Stomach (tissue), 9 donors: ENCODE data around the gene GLCCI1. TPM values are rescaled to one million over a fixed set of nuclear protein-coding genes. Genes with fewer than 3 reads are reported as not detected.

ENCODE experiments used
- DNase-seq, 2 donors: peaks; one replicate each; pipeline versions ENCODE4 v3.0.0 to v3.0.0-alpha.2; 2013 to 2019
- H3K27ac ChIP-seq, 5 donors: fragments of 200-600 bp in 4 of 5; sonication (generic) in 4 of 5; one replicate each; pipeline ENCODE4 v1.5.1; 2013 to 2019; ENCODE audit warnings: mild to moderate bottlenecking in 1 of 5, moderate library complexity in 1 of 5
- H3K27me3 ChIP-seq, 3 donors: fragments of 200-600 bp; sonication (generic); one replicate each; pipeline ENCODE4 v1.5.1; 2017 to 2019; ENCODE audit warnings: mixed run types in 1 of 3
- H3K36me3 ChIP-seq, 4 donors: fragments of 200-600 bp; sonication (generic); 1 replicate in 3 of 4; 2 replicates in 1 of 4; pipeline ENCODE4 v1.5.1; 2016 to 2019
- H3K4me1 ChIP-seq, 4 donors: fragments of 200-600 bp; sonication (generic); one replicate each; pipeline ENCODE4 v1.5.1; 2016 to 2019
- H3K4me3 ChIP-seq, 4 donors: fragments of 200-600 bp; sonication (generic) in 3 of 4; one replicate each; pipeline ENCODE4 v1.5.1; 2016 to 2019; ENCODE audit warnings: mild to moderate bottlenecking in 1 of 4
- H3K9me3 ChIP-seq, 4 donors: fragments of 200-600 bp; sonication (generic); one replicate each; pipeline ENCODE4 v1.5.1; 2016 to 2019
- EP300 ChIP-seq: sonication (generic); formaldehyde crosslinking; IDR thresholded peaks from one replicate; pipeline ENCODE4 v1.6.1; 2017; ENCODE audit warnings: antibody characterized with exemption
- POLR2A ChIP-seq, 4 donors: fragments of 450-650 bp; IDR thresholded peaks; one replicate each; pipeline ENCODE4 v1.6.1; 2016; ENCODE audit warnings: antibody characterized with exemption in 4 of 4, control low read depth in 2 of 4, mild to moderate bottlenecking in 1 of 4, moderate library complexity in 1 of 4
- POLR2AphosphoS5 ChIP-seq, 3 donors: sonication (generic); formaldehyde crosslinking; IDR thresholded peaks; one replicate each; pipeline ENCODE4 v1.6.1; 2016; ENCODE audit warnings: antibody characterized with exemption in 3 of 3
- WGBS, 5 donors: extraction: QIAGEN DNeasy Blood & Tissue Kit in 3 of 5; methylation state at CpG; one replicate each; pipeline versions ENCODE4 v1.1.5 to v1.1.7; 2013 to 2018; 5-methylcytosine and 5-hydroxymethylcytosine counted together
- intact Hi-C: fragments of 100-400 bp; cut with DNase I; formaldehyde crosslinking; loops from one replicate; pipeline ENCODE4 v1.15.1; 2023; ENCODE audit warnings: low total_unique reads
- polyA plus RNA-seq, 3 donors: library from polyadenylated mRNA; stranded (reverse); fragments of 200-250 nt; gene quantifications; one replicate each; pipeline ENCODE4 v1.2.3, GENCODE V29; 2013
- total RNA-seq, 5 donors: library from RNA; depleted of rRNA; stranded (reverse); fragments of >200 nt; gene quantifications; one replicate each; pipeline versions ENCODE4 v1.1.0 to v1.2.3, GENCODE V29; 2014 to 2016
- TF ChIP-seq, protein P1 (sequence below), 7 experiments: fragments of 450-650 bp in 4 of 7; fragments of 200-600 bp in 3 of 7; sonication (generic) in 3 of 7; IDR thresholded peaks; one replicate each; pipeline ENCODE4 v1.5.1; 2016 to 2019; ENCODE audit warnings: antibody characterized with exemption in 7 of 7, control low read depth in 2 of 7, mild to moderate bottlenecking in 1 of 7
- donor health status: healthy with polysubstance abuse.
- donor health status: Bipolar disorder and iron deficiency.
- donor health status: healthy.

GLCCI1 gene
- total and polyA plus RNA-seq, 8 donors, result 2.6 to 60.9 (median 14.9) TPM

DNA sequence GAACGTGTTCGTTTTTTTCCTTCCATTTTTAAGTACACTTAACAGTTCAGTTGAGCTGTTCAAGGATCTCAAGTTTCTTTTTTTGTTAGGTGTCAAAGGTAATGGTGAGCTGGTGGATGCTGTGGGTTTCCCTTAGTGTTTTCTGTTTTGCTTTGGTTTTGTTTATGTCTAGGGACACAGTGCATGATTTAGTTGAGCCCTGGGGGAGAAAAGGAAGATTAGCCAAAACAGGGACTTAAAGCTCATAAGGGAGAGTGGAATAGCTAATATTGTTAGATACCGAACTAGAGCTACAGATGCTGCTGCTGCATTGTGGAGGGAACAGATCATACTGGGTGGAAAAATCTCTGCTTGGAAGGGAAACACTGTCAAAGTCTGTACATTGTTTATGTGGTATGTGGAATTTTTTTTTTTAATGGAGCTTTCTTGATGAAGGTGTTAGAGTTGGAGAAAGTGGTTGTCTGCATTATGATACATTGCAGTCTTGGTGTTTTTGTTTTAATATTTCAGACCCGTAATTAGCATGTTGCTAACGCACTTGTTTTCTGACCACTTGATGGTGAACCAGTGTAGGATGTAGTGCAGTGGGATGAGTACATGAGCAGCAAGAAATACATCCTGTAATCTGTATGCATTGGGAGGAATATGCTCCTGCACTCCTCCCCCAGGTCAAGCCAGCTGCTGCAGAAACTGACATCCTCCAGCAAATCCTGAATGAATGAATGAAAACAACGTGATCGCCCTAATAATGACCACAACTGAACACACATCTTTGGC, 2.1 kb downstream of the GLCCI1 start:
- DNase-seq, result peak in 1 of 2 donors; percentile 38
- Histone ChIP-seq H3K4me1 (peaks cover 0 to 47% (median 29%) of the 10 kb centered on the region in 4 donors), H3K27me3 (no peaks in the 10 kb centered on the region), H3K4me3 (peak overlapping the region; percentile 89 to 98 (median 95)), H3K9me3 (no peaks in the 10 kb centered on the region), H3K27ac (peak overlapping the region in 4 of 5 donors; percentile 88 to 98 (median 96)), H3K36me3 (no peaks in the 10 kb centered on the region)
- TF ChIP-seq POLR2A (IDR thresholded peaks at IDR 0.05), result no peak
- TF ChIP-seq, protein P1, sequence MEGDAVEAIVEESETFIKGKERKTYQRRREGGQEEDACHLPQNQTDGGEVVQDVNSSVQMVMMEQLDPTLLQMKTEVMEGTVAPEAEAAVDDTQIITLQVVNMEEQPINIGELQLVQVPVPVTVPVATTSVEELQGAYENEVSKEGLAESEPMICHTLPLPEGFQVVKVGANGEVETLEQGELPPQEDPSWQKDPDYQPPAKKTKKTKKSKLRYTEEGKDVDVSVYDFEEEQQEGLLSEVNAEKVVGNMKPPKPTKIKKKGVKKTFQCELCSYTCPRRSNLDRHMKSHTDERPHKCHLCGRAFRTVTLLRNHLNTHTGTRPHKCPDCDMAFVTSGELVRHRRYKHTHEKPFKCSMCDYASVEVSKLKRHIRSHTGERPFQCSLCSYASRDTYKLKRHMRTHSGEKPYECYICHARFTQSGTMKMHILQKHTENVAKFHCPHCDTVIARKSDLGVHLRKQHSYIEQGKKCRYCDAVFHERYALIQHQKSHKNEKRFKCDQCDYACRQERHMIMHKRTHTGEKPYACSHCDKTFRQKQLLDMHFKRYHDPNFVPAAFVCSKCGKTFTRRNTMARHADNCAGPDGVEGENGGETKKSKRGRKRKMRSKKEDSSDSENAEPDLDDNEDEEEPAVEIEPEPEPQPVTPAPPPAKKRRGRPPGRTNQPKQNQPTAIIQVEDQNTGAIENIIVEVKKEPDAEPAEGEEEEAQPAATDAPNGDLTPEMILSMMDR (IDR thresholded peaks at IDR 0.05), result no peak
- TF ChIP-seq POLR2AphosphoS5 (IDR thresholded peaks at IDR 0.05), result no peak
- no peak for TF ChIP-seq EP300
- intact Hi-C loops, result no loop called here
- 11 to 34% (median 28%) methylated on average over 7 of the region's 7 CpGs for WGBS, 5 donors

DNA sequence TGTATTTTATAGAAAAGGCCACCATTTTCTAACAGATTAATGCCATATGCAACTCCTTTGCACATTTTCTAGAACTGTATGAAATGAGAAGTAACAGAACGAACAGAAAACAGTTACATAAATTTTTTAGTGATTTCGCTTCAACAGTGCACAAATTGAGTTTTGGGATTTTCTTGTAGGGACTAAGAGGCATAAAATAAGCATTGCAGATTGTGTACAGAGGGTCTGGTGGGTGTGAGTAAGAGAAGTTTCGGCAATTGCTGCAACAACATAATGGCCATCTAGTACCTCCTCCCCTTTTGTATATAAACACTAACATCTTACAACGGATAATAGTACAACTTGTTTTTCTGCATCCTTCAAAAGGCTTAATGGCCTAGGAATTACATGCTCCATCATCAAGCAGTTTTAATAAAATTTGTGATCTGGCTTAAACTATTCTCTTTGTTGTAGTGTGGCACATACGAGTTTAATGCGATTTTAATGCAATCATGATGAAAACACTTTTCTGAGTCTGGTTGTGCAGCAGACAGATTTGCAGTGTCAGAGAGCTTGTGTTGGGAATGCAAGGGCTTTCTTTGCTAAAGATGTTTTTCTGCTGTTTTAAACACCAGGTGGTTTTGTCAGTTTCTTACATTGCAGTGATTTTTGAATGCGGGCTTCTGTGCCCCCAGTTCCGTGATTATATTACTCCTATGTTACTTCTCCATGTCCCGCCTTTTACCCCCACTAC, 2.9 kb downstream of the GLCCI1 start:
- H3K27me3 ChIP-seq, result no peaks in the 10 kb centered on the region
- no peak for DNase-seq
- TF ChIP-seq EP300 (no peak), POLR2A (IDR thresholded peaks at IDR 0.05) (no peak), POLR2AphosphoS5 (IDR thresholded peaks at IDR 0.05) (no peak)
- TF ChIP-seq, protein P1 (IDR thresholded peaks at IDR 0.05), result no peak
- H3K4me1 ChIP-seq, result peaks cover 0 to 55% (median 29%) of the 10 kb centered on the region in 4 donors
- WGBS, 5 donors, result 77 to 82% (median 81%) methylated on average over 9 of the region's 9 CpGs
- H3K9me3 ChIP-seq, result no peaks in the 10 kb centered on the region
- intact Hi-C loops, result no loop called here
- H3K36me3 ChIP-seq, result no peaks in the 10 kb centered on the region
- peak overlapping the region; percentile 89 to 98 (median 95) for H3K4me3 ChIP-seq
- H3K27ac ChIP-seq, result no peak overlapping the region

DNA sequence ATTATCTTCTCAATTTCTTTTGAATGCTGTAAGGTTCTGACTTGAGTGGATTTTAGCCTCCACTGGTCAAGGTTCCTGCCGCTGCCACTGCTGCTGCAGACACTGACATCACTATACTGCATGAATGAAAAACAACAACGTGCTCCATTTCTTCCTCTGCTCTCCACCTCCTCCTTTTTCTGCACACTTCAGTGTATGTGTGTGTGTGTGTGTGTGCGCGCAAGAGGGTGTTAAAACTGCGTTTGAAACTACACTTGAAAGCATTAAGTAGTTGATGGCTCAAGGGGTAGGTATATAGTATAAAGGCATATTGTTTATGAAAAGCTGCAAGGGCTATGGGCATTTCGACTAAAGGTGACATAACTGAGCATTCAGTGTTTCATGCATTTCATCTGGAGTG, 3.5 kb downstream of the GLCCI1 start:
- Histone ChIP-seq H3K36me3 (no peaks in the 10 kb centered on the region), H3K27ac (no peak overlapping the region), H3K9me3 (no peaks in the 10 kb centered on the region), H3K27me3 (no peaks in the 10 kb centered on the region), H3K4me1 (peaks cover 0 to 59% (median 30%) of the 10 kb centered on the region in 4 donors), H3K4me3 (peak overlapping the region; percentile 89 to 98 (median 95))
- intact Hi-C loops, result no loop called here
- no peak for TF ChIP-seq POLR2A (IDR thresholded peaks at IDR 0.05)
- no peak for TF ChIP-seq EP300
- TF ChIP-seq, protein P1 (IDR thresholded peaks at IDR 0.05), result no peak
- no peak for TF ChIP-seq POLR2AphosphoS5 (IDR thresholded peaks at IDR 0.05)
- 58 to 73% (median 63%) methylated on average over 6 of the region's 6 CpGs for WGBS, 5 donors
- DNase-seq, result peak in 1 of 2 donors; percentile 44

DNA sequence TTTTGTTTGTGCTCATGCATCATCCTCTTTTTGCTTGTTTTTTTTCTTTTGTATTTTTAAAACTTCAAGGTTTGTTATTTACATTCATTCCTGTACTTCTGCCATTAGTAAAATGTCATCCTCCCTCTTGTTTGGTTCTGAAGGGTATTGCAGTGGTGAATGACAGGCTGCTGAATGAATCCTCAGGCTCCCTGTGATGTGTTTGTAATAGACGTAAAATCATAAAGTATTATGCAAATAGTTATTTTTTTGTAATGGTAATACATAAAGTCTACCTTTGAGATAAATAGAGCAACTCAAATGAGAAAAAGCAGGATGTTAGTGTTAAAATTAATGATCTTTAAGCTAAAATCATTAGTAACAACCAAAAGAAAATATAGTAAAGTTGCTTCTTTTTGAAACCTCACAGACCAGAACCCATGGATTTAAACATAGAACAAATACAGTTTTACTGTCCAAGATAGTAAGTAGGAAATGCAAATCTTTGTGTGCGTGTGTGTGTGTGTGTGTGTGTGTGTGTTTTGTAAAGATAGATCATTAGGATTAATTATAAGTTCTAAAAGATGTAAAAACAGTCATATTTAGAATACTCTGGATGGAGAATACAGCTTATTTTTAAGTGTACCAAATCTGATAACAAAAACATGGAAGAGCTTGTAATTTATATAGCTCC, 4.5 kb downstream of the GLCCI1 start:
- H3K4me1 ChIP-seq, result peaks cover 7 to 59% (median 30%) of the 10 kb centered on the region in 4 donors
- H3K4me3 ChIP-seq, result peak overlapping the region in 1 of 4 donors; percentile 95
- intact Hi-C loops, result no loop called here
- WGBS, 5 donors, result 34 to 71% (median 63%) methylated on average over 2 of the region's 2 CpGs
- no peaks in the 10 kb centered on the region for H3K9me3 ChIP-seq
- H3K27me3 ChIP-seq, result no peaks in the 10 kb centered on the region
- DNase-seq, result no peak
- TF ChIP-seq POLR2AphosphoS5 (IDR thresholded peaks at IDR 0.05) (no peak), POLR2A (IDR thresholded peaks at IDR 0.05) (no peak), EP300 (no peak)
- TF ChIP-seq, protein P1 (IDR thresholded peaks at IDR 0.05), result no peak
- no peak overlapping the region for H3K27ac ChIP-seq
- H3K36me3 ChIP-seq, result no peaks in the 10 kb centered on the region
